Activated effector memory CD4-positive, alpha-beta T cell treated with Interleukin-2 at 50 U/mL for 16 hours (primary cell): Measurements from ENCODE around the gene AHRR.

Experiments
- DNase-seq: peaks from one replicate; pipeline ENCODE4 v3.0.0-alpha.2; 2020

Gene AHRR

DNA sequence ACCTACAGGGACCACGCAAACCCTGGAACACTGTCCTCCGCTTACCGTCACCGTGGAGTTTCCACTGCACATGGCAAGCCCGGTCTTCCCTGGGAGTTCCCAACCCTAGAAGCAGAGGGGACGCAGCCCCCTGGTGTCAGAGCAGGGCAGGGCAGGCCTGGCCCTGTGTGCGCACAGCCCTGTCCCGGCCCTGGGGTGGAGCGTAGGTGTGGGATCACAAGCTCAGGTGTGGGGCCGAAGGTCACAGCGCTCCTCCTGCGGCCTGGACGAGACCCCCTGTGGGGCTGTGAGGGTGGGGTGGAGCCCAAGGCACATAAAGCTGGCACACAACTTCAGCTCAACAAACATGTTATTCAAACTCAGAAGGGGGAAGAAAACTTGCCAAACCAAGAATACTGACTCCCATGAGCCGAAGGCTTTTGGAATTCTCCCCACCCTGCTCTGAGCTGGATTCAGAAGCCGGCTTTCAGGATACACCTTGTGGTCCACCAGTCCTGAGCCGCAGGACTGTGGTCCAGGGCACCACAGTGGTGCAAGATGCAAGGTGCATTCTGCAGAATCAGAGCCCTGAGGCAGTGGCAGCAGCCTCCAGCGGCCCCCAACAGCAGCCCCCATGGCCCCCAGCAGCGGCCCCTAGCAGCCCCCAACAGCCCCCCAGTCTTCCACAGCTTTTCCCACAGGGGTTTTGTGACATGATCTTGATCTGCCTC, 109.6 kb downstream of the AHRR start:
- DNase-seq, result no peak

- no peak for DNase-seq
These were observed 110.2 kb downstream of the AHRR start for GRCh38 chr5:431711-432050.

- no peak for DNase-seq
These were observed 110.8 kb downstream of the AHRR start for GRCh38 chr5:432201-432927.

DNA sequence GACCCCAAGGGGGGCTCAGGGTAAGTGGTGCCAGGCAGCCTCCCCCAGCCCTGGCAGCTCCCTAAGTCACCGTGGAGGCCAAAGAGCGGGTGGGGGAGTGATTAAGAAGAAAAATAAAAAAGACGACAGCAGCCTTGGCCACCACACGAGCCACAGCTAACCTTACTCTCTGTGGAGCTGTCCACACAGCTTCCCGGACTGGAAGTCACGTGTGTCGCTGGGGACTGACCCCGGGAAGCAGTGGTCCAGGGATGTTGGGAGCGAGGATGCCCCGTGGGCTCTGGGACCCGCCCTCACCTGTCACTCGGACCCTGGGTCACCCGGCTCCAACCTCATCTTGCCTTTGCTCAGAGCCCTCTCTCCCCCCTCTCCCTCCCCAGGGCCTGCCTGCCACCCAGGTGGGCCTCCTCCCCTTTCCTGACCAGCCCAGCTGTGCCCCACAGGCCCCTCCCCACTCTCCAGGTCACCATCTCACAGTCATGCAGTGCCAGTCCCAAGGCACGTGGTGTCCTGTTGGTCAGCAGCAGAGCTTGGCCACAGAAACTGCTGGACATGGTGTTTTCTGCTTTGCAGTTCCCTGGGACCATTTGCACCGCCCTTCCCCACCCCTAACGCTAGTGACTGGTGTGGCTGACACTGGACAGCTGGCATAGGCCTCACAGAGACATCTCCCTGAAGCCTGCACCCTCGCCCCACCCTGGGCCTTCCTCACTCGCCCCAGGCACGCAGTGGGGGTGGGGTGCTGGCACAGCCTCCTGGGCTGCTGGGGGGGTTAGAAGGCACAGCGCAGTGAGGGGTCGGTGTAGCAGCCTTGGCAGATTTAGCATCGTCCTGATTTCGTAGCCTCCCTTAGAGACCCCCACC, 111.6 kb downstream of the AHRR start:
- DNase-seq, result no peak

DNA sequence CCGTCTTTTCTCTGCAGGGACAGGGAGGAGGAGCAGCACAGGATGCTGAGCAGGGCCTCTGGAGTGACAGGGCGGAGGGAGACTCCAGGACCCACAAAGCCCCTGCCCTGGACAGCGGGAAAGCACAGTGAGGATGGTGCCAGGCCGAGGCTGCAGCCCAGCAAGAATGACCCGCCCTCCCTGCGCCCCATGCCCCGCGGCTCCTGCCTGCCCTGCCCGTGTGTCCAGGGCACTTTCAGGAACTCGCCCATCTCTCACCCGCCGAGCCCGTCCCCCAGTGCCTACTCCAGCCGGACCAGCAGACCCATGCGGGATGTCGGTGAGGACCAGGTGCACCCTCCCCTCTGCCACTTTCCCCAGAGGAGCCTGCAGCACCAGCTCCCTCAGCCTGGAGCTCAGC, 112.3 kb downstream of the AHRR start:
- DNase-seq, result no peak

GRCh38 chr5:434443-435146, 113.1 kb downstream of the AHRR start:
- DNase-seq, result no peak

GRCh38 chr5:435156-435790, 113.8 kb downstream of the AHRR start:
- no peak for DNase-seq

GRCh38 chr5:435961-436640, 114.6 kb downstream of the AHRR start:
- DNase-seq, result no peak

DNA sequence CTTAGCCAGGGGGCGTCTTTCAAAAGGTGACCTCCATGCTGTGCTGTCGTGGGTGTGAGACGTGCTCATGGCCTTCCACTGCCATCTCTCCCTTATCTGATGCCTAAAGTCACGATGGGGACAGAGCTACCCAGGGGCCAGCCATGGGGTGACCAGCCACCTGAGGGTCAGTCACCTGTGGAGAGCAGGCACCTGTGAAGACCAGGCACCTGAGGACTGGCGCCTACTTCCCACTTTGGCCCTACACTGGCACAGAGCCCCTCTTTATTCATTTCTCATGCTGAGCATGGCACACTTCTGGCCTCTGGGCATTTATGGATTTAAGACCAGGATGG, 115.1 kb downstream of the AHRR start:
- no peak for DNase-seq

DNA sequence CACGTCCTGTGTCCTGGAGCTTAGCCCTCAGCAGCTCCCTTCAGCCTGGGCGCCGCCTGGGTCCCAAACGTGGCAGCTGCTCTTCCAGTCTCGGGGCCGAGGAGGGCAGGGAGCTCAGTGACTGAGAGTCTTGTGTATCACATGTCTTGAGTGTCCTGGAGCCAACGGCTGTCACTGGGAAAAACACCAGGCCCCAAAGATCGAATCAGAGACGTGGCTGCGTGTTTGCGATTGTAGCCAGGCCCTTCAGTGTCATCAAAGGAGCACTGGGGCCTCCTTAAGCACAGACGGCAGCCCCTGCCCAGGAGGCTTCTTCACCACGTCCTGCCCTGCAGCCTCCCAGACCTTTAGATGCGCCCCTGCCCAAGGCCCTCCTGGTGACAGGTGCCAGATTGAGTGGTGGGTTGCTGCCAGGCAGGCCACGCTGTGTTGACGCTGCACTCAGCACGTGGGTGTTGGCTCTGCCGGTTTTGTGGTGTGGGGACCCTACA, 115.8 kb downstream of the AHRR start:
- no peak for DNase-seq

DNA sequence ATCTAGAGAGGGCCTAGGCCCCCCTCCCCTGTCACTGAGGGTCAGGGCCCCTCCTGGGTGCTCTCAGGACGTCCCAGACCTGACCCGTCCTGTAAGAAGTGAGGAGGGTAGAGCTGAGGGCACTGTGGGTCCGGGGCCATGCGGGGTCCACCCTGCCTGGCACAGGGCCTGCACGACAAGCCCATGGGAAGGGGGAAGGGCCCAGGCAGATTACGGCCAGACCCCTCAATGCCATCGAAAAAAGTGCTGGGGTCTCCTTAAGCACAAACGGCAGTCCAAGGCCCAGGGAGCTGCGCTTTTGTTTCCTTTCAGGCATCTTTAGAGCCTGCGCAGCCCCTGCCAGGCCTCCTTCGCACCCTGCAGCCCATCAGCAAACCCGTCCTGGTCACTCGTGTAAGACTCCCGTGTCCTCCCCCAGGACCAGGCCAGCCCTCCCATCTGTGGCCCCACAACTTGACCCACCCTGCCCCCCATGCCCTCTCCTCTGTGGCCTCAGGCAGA, 117.0 kb downstream of the AHRR start:
- DNase-seq, result no peak

GRCh38 chr5:439181-439580, 117.7 kb downstream of the AHRR start:
- DNase-seq, result no peak

DNA sequence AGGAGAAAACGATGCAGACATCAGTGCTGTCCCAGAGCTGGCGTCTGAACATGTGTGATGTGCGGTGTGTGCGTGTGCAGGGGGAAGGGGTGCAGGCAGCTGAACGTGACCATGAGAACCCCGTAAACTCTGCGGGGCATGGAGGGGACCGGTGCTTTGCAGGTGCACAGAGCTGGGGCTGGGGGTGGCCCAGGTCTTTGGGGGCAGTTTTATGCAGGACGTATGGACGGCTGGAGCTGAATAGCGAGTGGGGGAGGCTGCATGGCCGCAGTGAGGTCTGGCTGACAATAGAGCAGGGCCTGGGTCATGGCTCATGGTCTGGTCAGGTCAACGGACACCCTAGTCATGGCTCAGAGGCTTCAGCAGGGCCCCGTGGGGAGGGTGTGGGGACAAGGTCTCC, 118.1 kb downstream of the AHRR start:
- DNase-seq, result no peak

GRCh38 chr5:440401-441201, 119.1 kb downstream of the AHRR start:
- DNase-seq, result no peak

DNA sequence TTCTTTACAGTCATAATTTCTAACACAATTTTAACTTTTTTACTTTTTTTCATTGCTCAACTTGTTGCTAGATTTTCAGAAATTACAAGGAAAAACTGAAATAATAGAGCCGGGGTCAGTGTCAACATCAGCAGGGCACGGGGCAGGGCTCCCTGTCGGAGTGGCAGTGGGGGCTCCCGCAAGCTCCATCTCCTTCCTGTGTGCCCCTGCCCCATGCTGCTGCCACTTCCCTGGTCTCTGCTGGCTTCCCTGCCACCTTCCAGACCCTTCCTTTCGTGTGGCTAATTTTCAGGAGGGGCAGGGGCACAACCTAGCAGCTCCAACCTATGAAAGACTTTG, 120.5 kb downstream of the AHRR start:
- no peak for DNase-seq

DNA sequence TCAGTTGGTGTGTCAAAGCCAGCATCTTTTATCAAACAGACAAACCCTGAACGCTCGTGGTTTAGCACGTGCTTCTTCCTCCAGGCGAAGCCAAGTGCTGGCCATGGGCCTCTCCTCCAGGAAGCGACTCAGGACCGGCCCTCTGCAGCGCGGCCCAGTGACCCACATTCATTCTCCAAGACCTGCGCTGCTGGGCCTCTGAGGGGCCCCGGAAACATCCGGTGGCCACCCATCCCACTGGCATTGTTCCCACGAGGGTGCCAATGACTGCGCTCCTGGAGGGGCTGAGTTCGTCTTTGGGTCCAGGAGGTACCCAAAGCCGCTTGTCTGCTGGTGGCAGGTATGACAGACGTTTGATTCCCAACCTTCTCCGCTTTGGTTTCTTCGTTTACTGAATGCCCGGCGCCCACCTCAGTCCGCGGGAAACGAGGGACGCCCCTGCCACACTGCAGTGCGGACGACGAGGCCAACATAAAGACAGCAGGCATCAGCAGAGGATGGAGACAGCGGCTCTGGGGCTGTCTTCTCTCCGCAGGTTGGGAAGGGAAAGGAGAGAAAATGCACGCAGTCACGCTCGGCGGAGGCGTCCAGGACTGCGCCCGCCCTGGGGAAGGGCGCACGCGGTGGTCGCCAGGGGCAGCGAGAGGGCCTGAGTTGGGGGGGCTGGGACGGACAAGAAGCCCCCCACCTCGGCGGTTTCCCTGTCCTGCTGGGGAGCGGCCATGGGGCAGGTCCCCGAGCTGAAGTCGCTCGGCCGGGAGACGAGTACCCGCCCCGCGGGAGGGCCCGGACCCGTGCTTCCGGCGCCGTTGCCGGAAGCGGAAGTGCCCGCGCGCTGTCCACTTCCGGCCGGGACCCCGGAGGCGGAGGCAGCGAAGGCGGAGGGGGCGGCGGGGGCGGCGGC, 121.1 kb downstream of the AHRR start, which contains the start of gene EXOC3:
TSS of gene EXOC3 (plus strand) at position 842 of the 904 bp plus-strand sequence. CDS start 3,030 bp downstream, outside the sequence.
- DNase-seq, result peak; percentile 71

DNA sequence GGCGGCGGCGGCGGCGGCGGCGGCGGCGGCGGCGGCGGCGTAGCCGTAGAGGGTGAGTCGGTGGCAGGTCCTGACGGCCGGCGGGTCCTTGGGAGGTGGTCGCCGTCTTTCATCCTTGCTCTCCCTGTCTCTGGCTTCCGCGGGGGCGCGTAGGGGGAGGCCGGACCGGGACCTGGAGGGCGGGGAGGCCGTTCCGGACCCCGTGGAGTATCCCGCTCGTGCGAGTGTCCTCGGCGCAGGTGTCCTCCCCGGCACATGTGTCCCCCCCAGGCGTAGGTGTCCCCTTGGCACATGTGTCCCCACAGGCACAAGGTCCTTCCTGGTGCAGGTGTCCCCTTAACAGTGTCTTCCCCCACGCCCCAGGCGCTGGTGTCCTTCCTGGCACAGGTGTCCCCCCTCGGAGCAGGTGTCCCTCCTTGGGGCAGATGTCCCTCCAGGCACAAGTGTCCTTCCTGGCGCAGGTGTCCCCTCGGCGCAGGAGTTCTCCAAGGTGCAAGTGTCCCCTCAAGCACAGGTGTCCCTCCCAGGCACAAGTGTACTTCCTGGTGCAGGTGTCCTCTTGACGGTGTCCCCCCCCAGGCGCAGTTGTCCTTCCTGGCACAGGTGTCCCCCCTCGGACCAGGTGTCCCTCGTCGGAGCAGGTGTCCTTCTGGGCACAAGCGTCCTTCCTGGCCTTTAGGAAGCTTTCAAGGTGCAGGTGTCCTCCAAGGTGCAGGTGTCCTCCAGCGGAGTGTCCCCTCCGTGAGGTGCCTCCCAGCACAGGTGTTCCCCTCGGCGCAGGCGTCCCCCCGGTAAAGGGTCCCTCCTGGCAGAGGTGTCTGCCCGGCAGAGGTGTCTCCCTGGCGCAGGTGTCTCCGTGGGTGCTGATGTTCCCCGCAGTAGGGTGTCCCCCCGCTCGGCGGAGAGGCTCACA, 122.0 kb downstream of the AHRR start:
- DNase-seq, result peak; percentile 19

- DNase-seq, result no peak
These were observed 122.7 kb downstream of the AHRR start for GRCh38 chr5:444226-444625.

- DNase-seq, result no peak
These were observed 124.1 kb downstream of the AHRR start for GRCh38 chr5:445591-445990.
